OCI-LY3 (cell line): ENCODE results near the gene PPP1R1B.

Experiments used
- H2AFZ ChIP-seq: fragments of 200-600, 300-600 bp; shearing (Covaris generic); 2 replicates; pipeline ENCODE4 v1.6.0; 2014; ENCODE audit warnings: antibody characterized with exemption, low read depth, low read length
- H3K27ac ChIP-seq: fragments of 200-600, 300-600 bp; sonication (generic); 2 replicates; pipeline ENCODE4 v1.5.1; 2014; ENCODE audit warnings: mild to moderate bottlenecking, low read length, moderate library complexity, mixed read lengths
- H3K27me3 ChIP-seq: fragments of 200-600, 300-600 bp; sonication (generic); 2 replicates; pipeline ENCODE4 v1.6.1; 2014; ENCODE audit warnings: low read depth, low read length, mixed read lengths
- H3K36me3 ChIP-seq: fragments of 200-600, 300-600 bp; sonication (generic); replicated peaks from 2 replicates; pipeline ENCODE3; 2014; ENCODE audit warnings: low read depth, low read length, mixed read lengths
- H3K4me1 ChIP-seq: fragments of 300-600, 200-600 bp; sonication (generic); 2 replicates; pipeline ENCODE4 v1.6.1; 2014; ENCODE audit warnings: low read length, mixed read lengths
- H3K4me2 ChIP-seq: fragments of 200-600, 300-600 bp; sonication (generic); 2 replicates; pipeline ENCODE4 v1.6.1; 2014; ENCODE audit warnings: low read length, mixed read lengths
- H3K4me3 ChIP-seq: fragments of 300-600, 200-600 bp; sonication (generic); 2 replicates; pipeline ENCODE4 v1.5.1; 2014; ENCODE audit warnings: antibody characterized with exemption, mild to moderate bottlenecking, low read length, moderate library complexity
- H3K79me2 ChIP-seq: fragments of 300-600, 200-600 bp; shearing (Covaris generic); 2 replicates; pipeline ENCODE4 v1.6.1; 2014; ENCODE audit warnings: mild to moderate bottlenecking, low read length, mixed read lengths
- H3K9ac ChIP-seq: fragments of 300-600, 200-600 bp; shearing (Covaris generic); 2 replicates; pipeline ENCODE4 v1.6.0; 2014; ENCODE audit warnings: mild to moderate bottlenecking, low read length, moderate library complexity
- H3K9me3 ChIP-seq: fragments of 200-600, 300-600 bp; shearing (Covaris generic); 2 replicates; pipeline ENCODE4 v1.6.1; 2014; ENCODE audit warnings: low read length, mixed read lengths; ENCODE audit not compliant: insufficient read depth
- H4K20me1 ChIP-seq: fragments of 200-600, 300-600 bp; sonication (generic); 2 replicates; pipeline ENCODE4 v1.6.1; 2016; ENCODE audit warnings: low read length, mixed read lengths; ENCODE audit not compliant: insufficient read depth
- CTCF ChIP-seq: fragments of 200-600, 300-600 bp; sonication (generic); IDR thresholded peaks from 2 replicates; pipeline ENCODE4 v1.5.1; 2014; ENCODE audit warnings: antibody characterized with exemption, low read length, low read depth
- EZH2phosphoT487 ChIP-seq: fragments of 200-600 bp; shearing (Covaris generic); IDR thresholded peaks from 2 replicates; pipeline ENCODE4 v1.6.1; 2018; ENCODE audit warnings: antibody characterized with exemption, mixed run types, low read depth

PPP1R1B gene

DNA sequence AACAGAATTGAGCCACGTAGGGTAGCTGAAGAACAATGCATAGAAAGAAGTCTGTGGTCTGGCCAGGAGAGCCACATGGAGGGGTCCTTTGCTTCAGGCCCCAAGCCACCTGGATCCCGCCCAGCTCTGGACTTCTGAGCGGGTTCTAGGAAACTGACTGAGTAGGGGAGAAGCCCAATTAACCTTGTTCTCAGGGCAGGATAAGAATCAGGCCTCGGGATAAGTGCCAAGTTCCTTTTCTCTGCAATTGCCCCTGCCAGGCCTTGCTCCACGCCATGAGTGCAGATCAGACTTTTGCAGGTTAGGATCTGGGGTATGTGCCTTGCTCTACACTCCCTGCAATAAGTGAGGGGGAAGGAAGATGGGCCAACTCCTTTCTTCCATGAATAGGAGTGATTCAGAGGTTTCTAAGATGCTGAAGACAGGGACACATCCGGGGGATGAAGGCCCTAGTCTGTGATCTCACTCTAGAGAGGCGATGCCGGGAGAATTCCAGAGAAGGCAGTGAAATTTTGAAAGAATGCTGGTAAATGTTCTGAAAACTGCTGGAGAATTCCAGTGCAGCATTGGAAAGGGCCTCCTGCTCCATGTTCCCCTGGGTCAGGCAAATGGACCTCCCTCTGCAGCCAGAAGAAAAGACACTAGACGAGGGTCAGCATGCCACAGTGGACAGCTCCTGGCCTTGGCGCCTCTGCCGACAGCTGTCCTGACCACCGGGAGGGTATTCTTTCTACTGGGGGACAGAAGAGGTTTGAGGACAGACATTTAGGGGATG lies 24.8 kb upstream of the PPP1R1B start:
- Histone ChIP-seq H2AFZ (no peak overlapping the region), H3K27ac (no peak overlapping the region), H3K4me2 (no peak overlapping the region), H3K9ac (no peak overlapping the region), H3K36me3 (no peaks in the 10 kb centered on the region), H4K20me1 (0 out of 2 replicates have a peak, but pooled peaks cover 3% of the 10 kb centered on the region), H3K79me2 (no peaks in the 10 kb centered on the region), H3K4me1 (peaks cover 17% of the 10 kb centered on the region), H3K27me3 (peaks cover 57% of the 10 kb centered on the region), H3K9me3 (no peaks in the 10 kb centered on the region), H3K4me3 (no peak overlapping the region)
- TF ChIP-seq CTCF: no peak
- TF ChIP-seq EZH2phosphoT487: no peak

- Histone ChIP-seq H3K9ac (no peak overlapping the region), H3K4me1 (peaks cover 17% of the 10 kb centered on the region), H3K79me2 (no peaks in the 10 kb centered on the region), H3K27me3 (peaks cover 57% of the 10 kb centered on the region), H3K27ac (no peak overlapping the region), H3K4me2 (peak overlapping the region; percentile 63; the same call in 1 of the 2 replicates), H2AFZ (no peak overlapping the region), H3K36me3 (no peaks in the 10 kb centered on the region), H3K9me3 (no peaks in the 10 kb centered on the region), H3K4me3 (no peak overlapping the region), H4K20me1 (0 out of 2 replicates have a peak, but pooled peaks cover 3% of the 10 kb centered on the region)
- TF ChIP-seq CTCF (no peak), EZH2phosphoT487 (no peak)
Observed at GRCh38 chr17:39602533-39603303, 24.0 kb upstream of the PPP1R1B start.

DNA sequence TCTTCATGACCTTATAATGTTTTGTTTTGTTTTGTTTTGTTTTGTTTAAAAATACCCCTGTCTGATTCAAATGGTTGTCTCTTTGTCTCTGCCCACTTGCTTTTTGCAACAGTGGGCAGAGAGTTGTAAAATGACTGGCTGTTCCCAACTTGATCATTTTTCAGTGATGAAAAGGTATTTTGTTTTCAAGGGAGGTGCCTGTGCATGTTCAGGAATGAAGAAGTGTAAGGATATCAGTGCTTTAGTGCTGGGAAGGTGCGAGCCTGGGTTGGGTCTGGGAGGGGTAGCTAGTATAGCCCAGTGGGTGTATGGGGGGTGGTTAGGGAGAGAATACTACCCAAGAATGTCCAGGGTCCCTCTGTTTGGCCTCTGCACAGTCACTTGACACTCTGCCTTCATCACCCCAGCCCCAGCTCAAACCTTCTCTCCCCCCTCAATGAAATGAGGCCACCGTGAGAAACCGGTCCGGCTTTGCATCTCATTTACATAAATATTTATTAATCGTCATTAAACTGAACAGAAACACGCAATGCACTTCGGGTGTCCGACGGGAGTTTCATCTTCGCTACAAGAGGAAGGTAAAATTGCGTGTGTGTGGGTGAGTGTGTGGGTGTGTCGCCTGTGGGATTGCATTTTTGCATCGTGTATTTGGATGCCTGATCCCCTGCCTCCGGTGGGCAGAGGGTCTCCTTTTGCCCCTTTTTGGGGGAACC lies 23.3 kb upstream of the PPP1R1B start:
- H3K4me2 ChIP-seq: peak overlapping the region; percentile 63
- H3K9ac ChIP-seq: no peak overlapping the region
- no peak for TF ChIP-seq EZH2phosphoT487
- TF ChIP-seq CTCF: no peak
- no peaks in the 10 kb centered on the region for H3K36me3 ChIP-seq
- H3K27me3 ChIP-seq: peaks cover 57% of the 10 kb centered on the region
- H2AFZ ChIP-seq: peak overlapping the region; percentile 47
- H4K20me1 ChIP-seq: 0 out of 2 replicates have a peak, but pooled peaks cover 3% of the 10 kb centered on the region
- peak overlapping the region; percentile 74 for H3K4me3 ChIP-seq
- no peak overlapping the region for H3K27ac ChIP-seq
- H3K79me2 ChIP-seq: no peaks in the 10 kb centered on the region
- H3K4me1 ChIP-seq: peaks cover 17% of the 10 kb centered on the region
- no peaks in the 10 kb centered on the region for H3K9me3 ChIP-seq
